NT2/D1 (cell line): Measurements from ENCODE around the gene KCNQ1OT1.

Experiments
- SUZ12 ChIP-seq: IDR thresholded peaks from 2 replicates; pipeline ENCODE4 v1.6.1; 2011; ENCODE audit not compliant: insufficient read length, insufficient read depth; ENCODE audit errors: extremely low read depth
- YY1 ChIP-seq: IDR thresholded peaks from 2 replicates; pipeline ENCODE4 v1.6.1; 2011; ENCODE audit not compliant: insufficient read length, insufficient read depth
- ZNF274 ChIP-seq: IDR thresholded peaks from 2 replicates; pipeline ENCODE4 v1.6.1; 2011; ENCODE audit warnings: mild to moderate bottlenecking, low read depth, low read length

DNA sequence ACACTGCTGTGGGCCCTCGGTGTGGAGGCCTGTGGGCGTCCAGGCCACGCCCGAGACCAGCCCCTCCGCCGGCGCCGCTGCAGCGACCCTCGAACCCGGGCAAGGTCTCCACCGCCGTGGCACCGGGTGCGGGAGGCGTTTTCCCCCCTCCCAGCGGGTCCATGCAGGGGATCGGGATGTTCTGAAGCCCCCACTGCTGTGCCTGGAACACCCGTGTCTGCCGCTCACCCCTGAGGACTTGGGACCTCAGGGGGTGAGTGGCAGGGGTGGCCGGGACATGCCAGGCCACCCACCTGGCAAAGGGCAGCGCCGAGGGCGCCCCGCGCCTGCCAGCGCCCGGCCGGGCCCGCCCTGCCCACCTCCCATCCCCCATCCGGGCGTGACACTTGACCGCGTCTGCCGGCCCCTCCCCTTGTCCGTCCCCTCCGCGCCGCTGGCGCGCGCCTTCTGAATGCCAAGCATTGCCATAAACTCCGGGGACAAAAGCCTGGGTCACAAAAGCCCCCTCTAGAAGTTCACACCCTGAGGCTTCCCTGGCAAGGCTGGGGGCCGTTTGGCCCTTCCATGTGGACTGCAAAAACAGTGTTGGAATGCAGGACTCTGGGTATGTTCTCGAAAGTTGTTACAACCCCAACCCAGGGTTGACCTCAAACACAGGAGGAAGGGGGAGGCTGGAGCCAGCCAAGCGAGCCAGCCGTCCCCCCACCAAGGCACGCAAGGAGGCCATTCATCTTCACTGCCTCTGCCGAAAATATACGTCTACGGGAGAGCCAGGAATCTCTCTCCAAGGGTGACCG lies 819 bp upstream of the KCNQ1OT1 start:
- TF ChIP-seq YY1 (no peak), ZNF274 (no peak), SUZ12 (no peak)
